Panc1 (cell line): ENCODE results near the gene MAP7. TPM values are rescaled to one million over a fixed set of nuclear protein-coding genes. Genes with fewer than 3 reads are reported as not detected.
"Not testable (repeated sequence)": the region's sequence is repeated elsewhere in the genome, so short reads cannot be mapped to it uniquely, and the experiment has no call there.

Experiments
- ATAC-seq: fragments of 200-7000 bp; cut with Tn5 transposase; 2 replicates; pipeline ENCODE4 v1.9.1; 2020; ENCODE audit warnings: mild to moderate bottlenecking, moderate library complexity
- BruUV-seq: library from RNA; stranded (reverse); fragments of 400-500 nt; replicated peaks from 2 replicates; lab custom pipeline; 2021; lab: Mats Ljungman, UMichigan
- CTCF ChIA-PET: fragments of 300-600 bp; sonication (Branson Sonifier 250); formaldehyde crosslinking; loops from one replicate; lab custom pipeline; 2022; ENCODE audit warnings: antibody characterized with exemption; lab: Charles Lee
- POLR2A ChIA-PET: fragments of 300-600 bp; sonication (Branson Sonifier 250); formaldehyde crosslinking; loops from one replicate; lab custom pipeline; 2022; ENCODE audit warnings: antibody characterized with exemption; lab: Charles Lee
- DNase-seq: peaks from one replicate; pipeline ENCODE4 v3.0.0-alpha.2; 2010; ENCODE audit warnings: low read depth, low spot score
- H3K27ac ChIP-seq: 2 replicates; pipeline ENCODE4 v1.5.1; 2011; ENCODE audit warnings: mild to moderate bottlenecking, low read length, inconsistent platforms
- H3K27me3 ChIP-seq: fragments of 200-500 bp; sonication (Bioruptor generic); 2 replicates; pipeline ENCODE4 v1.6.0; 2014; ENCODE audit warnings: low read length, inconsistent platforms; ENCODE audit not compliant: control insufficient read depth, insufficient read depth
- H3K36me3 ChIP-seq: fragments of 200-500 bp; sonication (Bioruptor generic); 2 replicates; pipeline ENCODE4 v1.5.1; 2014; ENCODE audit warnings: inconsistent platforms, mild to moderate bottlenecking, low read length, moderate library complexity; ENCODE audit not compliant: control insufficient read depth, insufficient read depth
- H3K4me1 ChIP-seq: 2 replicates; pipeline ENCODE4 v1.5.1; 2011; ENCODE audit warnings: inconsistent platforms, mild to moderate bottlenecking, low read length, moderate library complexity; ENCODE audit not compliant: control insufficient read depth, insufficient read depth
- H3K4me3 ChIP-seq, 2 experiments: 2 replicates each; pipeline ENCODE4 v1.5.1; 2011 to 2012; ENCODE audit warnings: low read depth in 2 of 2, low read length in 2 of 2, mild to moderate bottlenecking in 2 of 2, inconsistent platforms in 1 of 2, moderate library complexity in 1 of 2
- H3K9me3 ChIP-seq: fragments of 200-500 bp; sonication (Bioruptor generic); 2 replicates; pipeline ENCODE4 v1.5.1; 2014; ENCODE audit warnings: low read depth, mild to moderate bottlenecking, inconsistent platforms, low read length, moderate library complexity; ENCODE audit not compliant: control insufficient read depth, insufficient read depth
- POLR2AphosphoS5 ChIP-seq: IDR thresholded peaks from 2 replicates; pipeline ENCODE4 v1.6.1; 2012; ENCODE audit warnings: mild to moderate bottlenecking, low read depth, low read length, moderate library complexity
- REST ChIP-seq, 2 experiments: IDR thresholded peaks; 2 replicates each; pipeline ENCODE4 v1.6.1; 2011 to 2012; ENCODE audit warnings: low read depth in 2 of 2, control low read depth in 1 of 2, low read length in 1 of 2, mild to moderate bottlenecking in 1 of 2, moderate library complexity in 1 of 2; ENCODE audit not compliant: insufficient read depth in 1 of 2
- SIN3A ChIP-seq: IDR thresholded peaks from 2 replicates; pipeline ENCODE4 v1.6.1; 2012; ENCODE audit warnings: low read depth, mild to moderate bottlenecking, low read length, moderate library complexity, borderline replicate concordance; ENCODE audit not compliant: insufficient read depth
- TCF7L2 ChIP-seq: IDR thresholded peaks from 2 replicates; pipeline ENCODE4 v1.6.1; 2011; ENCODE audit warnings: mild to moderate bottlenecking, low read depth, low read length, inconsistent platforms
- in situ Hi-C: cut with HindIII; loops from 2 replicates; pipeline ENCODE4 v1.10.0; 2016; ENCODE audit warnings: low sequenced_read_pairs, low pct_unique_long_range_greater_than_20kb
- intact Hi-C: fragments of 100-400 bp; cut with micrococcal nuclease; formaldehyde crosslinking; loops from one replicate; pipeline ENCODE4 v1.10.0; 2022; ENCODE audit not compliant: unreplicated experiment
- total RNA-seq: library from RNA; stranded (reverse); gene quantifications from one replicate; pipeline ENCODE4 v1.2.1, GENCODE V29; 2021; ENCODE audit not compliant: unreplicated experiment
- TF ChIP-seq, protein P1 (sequence below): fragments of 450-650 bp; IDR thresholded peaks from 2 replicates; pipeline ENCODE4 v1.5.1; 2017; ENCODE audit warnings: mild to moderate bottlenecking

MAP7 gene
- total RNA-seq, 1 experiment from 2014 or later, result 1.8 TPM

DNA sequence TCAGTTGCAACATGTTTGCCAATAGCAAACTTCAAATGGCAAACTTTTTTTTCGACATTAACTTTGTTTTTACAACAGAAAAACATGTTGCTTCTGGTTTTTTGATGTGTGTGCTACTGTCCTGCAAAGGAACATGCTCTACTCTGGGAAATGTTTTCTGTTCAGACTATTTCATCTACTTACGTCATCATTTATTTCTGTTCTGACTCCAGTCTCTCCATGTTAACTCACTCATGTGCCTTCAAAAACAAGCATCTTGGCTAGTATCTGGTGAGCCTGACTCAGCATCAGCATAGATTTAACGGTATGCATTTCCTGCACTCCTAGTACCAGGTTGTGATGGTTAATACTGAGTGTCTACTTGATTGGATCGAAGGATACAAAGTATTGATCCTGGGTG, 36.1 kb upstream of the MAP7 start:
- Histone ChIP-seq H3K9me3 (no peaks in the 10 kb centered on the region), H3K4me3 (no peak overlapping the region), H3K27me3 (no peaks in the 10 kb centered on the region), H3K4me1 (no peaks in the 10 kb centered on the region), H3K27ac (no peak overlapping the region), H3K36me3 (no peaks in the 10 kb centered on the region)
- TF ChIP-seq REST (IDR thresholded peaks at IDR 0.05; ENCODE audit: insufficient read depth in 1 of 2, low read depth in 2 of 2, low read length in 1 of 2) (no peak), SIN3A (no peak), TCF7L2 (no peak), POLR2AphosphoS5 (no peak)
- TF ChIP-seq, protein P1, sequence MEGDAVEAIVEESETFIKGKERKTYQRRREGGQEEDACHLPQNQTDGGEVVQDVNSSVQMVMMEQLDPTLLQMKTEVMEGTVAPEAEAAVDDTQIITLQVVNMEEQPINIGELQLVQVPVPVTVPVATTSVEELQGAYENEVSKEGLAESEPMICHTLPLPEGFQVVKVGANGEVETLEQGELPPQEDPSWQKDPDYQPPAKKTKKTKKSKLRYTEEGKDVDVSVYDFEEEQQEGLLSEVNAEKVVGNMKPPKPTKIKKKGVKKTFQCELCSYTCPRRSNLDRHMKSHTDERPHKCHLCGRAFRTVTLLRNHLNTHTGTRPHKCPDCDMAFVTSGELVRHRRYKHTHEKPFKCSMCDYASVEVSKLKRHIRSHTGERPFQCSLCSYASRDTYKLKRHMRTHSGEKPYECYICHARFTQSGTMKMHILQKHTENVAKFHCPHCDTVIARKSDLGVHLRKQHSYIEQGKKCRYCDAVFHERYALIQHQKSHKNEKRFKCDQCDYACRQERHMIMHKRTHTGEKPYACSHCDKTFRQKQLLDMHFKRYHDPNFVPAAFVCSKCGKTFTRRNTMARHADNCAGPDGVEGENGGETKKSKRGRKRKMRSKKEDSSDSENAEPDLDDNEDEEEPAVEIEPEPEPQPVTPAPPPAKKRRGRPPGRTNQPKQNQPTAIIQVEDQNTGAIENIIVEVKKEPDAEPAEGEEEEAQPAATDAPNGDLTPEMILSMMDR, result no peak
- ATAC-seq (no peak), DNase-seq (peak; percentile 41)
- BruUV-seq, result no TSS peak
- ChIA-PET CTCF (no interaction called here), POLR2A (no interaction called here)
- intact Hi-C loops (no loop called here), in situ Hi-C loops (no loop called here)

DNA sequence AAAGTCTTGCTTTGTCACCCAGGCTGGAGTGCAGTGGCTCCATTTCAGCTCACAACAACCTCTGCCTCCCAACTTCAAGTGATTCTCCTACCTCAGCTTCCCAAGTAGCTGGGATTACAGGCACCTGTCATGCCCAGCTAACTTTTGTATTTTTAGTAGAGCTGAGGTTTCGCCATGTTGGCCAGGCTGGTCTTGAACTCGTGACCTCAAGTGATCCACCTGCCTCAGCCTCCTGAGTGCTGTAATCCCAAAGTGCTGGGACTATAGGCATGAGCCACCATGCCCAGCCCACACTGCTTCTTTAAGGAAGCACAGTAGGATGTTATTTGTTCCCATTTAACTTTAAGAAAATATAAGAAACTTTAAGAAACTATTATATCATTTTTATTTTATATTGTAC, 35.3 kb upstream of the MAP7 start:
- H3K27me3 ChIP-seq, H3K9me3 ChIP-seq, H3K4me1 ChIP-seq, H3K27ac ChIP-seq, ATAC-seq, DNase-seq, BruUV-seq, CTCF ChIA-PET, H3K4me3 ChIP-seq, intact Hi-C loops, H3K36me3 ChIP-seq, in situ Hi-C loops: not testable (repeated sequence)
- POLR2A ChIA-PET, result interaction anchor here (0.6 kb wide), 1 partner anchor 21 kb away, joined by 4 read pairs; no protein-coding TSS in a partner anchor

- intact Hi-C loops, POLR2A ChIA-PET, BruUV-seq, ATAC-seq, H3K27ac ChIP-seq, H3K4me1 ChIP-seq, H3K36me3 ChIP-seq, H3K27me3 ChIP-seq, in situ Hi-C loops, CTCF ChIA-PET, H3K9me3 ChIP-seq, DNase-seq, H3K4me3 ChIP-seq: not testable (repeated sequence)
These were observed 34.1 kb upstream of the MAP7 start for GRCh38 chr6:136584290-136584689.
